C4-2B (cell line): ENCODE results near the gene EMCN.

ENCODE experiments used
- ZFX ChIP-seq: fragments of 450-650 bp; IDR thresholded peaks from 2 replicates; pipeline ENCODE4 v1.6.1; 2017
- TF ChIP-seq, protein P1 (sequence below): fragments of 450-650 bp; conservative IDR thresholded peaks from 2 replicates; pipeline ENCODE4 v1.5.1; 2017; ENCODE audit warnings: mild to moderate bottlenecking

- TF ChIP-seq, protein P1, sequence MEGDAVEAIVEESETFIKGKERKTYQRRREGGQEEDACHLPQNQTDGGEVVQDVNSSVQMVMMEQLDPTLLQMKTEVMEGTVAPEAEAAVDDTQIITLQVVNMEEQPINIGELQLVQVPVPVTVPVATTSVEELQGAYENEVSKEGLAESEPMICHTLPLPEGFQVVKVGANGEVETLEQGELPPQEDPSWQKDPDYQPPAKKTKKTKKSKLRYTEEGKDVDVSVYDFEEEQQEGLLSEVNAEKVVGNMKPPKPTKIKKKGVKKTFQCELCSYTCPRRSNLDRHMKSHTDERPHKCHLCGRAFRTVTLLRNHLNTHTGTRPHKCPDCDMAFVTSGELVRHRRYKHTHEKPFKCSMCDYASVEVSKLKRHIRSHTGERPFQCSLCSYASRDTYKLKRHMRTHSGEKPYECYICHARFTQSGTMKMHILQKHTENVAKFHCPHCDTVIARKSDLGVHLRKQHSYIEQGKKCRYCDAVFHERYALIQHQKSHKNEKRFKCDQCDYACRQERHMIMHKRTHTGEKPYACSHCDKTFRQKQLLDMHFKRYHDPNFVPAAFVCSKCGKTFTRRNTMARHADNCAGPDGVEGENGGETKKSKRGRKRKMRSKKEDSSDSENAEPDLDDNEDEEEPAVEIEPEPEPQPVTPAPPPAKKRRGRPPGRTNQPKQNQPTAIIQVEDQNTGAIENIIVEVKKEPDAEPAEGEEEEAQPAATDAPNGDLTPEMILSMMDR: no peak
- TF ChIP-seq ZFX: no peak
These were observed 148.0 kb downstream of the EMCN start for GRCh38 chr4:100369871-100370270.
